HUES64 (cell line): ENCODE measurements around the gene PPP1R3D.
"Not testable (repeated sequence)": the region's sequence is repeated elsewhere in the genome, so short reads cannot be mapped to it uniquely, and the experiment has no call there.

ENCODE experiments used
- H3K27ac ChIP-seq: 2 replicates; pipeline ENCODE4 v1.7.0; 2013; ENCODE audit warnings: low read depth, low read length, inconsistent platforms
- H3K27me3 ChIP-seq: 2 replicates; pipeline ENCODE4 v1.6.1; 2013; ENCODE audit warnings: mild to moderate bottlenecking, low read length; ENCODE audit not compliant: insufficient read depth
- H3K36me3 ChIP-seq: 2 replicates; pipeline ENCODE4 v1.6.1; 2013; ENCODE audit warnings: mild to moderate bottlenecking, low read length; ENCODE audit not compliant: insufficient read depth
- H3K4me1 ChIP-seq: 2 replicates; pipeline ENCODE4 v1.6.1; 2013; ENCODE audit warnings: mild to moderate bottlenecking, low read length, moderate library complexity; ENCODE audit not compliant: insufficient read depth
- H3K4me3 ChIP-seq: 2 replicates; pipeline ENCODE4 v1.5.1; 2013; ENCODE audit warnings: mild to moderate bottlenecking, low read length, moderate library complexity
- H3K9ac ChIP-seq: 2 replicates; pipeline ENCODE4 v1.6.1; 2013; ENCODE audit warnings: mild to moderate bottlenecking, low read depth, low read length
- H3K9me3 ChIP-seq: 2 replicates; pipeline ENCODE4 v1.6.1; 2013; ENCODE audit warnings: low read depth, low read length; ENCODE audit not compliant: insufficient read depth
- WGBS: fragments of 150-250, 120-280 bp; methylation state at CpG from one replicate; pipeline ENCODE4 v1.1.7; 2013; ENCODE audit warnings: missing lambda C conversion rate; 5-methylcytosine and 5-hydroxymethylcytosine counted together

Gene PPP1R3D

GRCh38 chr20:59966428-59966827 is 26.3 kb upstream of the PPP1R3D start:
- H3K27me3 ChIP-seq: no peaks in the 10 kb centered on the region
- no peak overlapping the region for H3K4me3 ChIP-seq
- H3K4me1 ChIP-seq: no peaks in the 10 kb centered on the region
- WGBS: 84% methylated on average over 2 of the region's 3 CpGs
- no peak overlapping the region for H3K27ac ChIP-seq
- no peaks in the 10 kb centered on the region for H3K36me3 ChIP-seq
- no peak overlapping the region for H3K9ac ChIP-seq
- no peaks in the 10 kb centered on the region for H3K9me3 ChIP-seq

GRCh38 chr20:59962155-59962554 is 22.1 kb upstream of the PPP1R3D start:
- H3K9me3 ChIP-seq: no peaks in the 10 kb centered on the region
- no peak overlapping the region for H3K9ac ChIP-seq
- WGBS: 93% methylated on average over 6 of the region's 6 CpGs
- H3K27me3 ChIP-seq: no peaks in the 10 kb centered on the region
- no peak overlapping the region for H3K4me3 ChIP-seq
- no peak overlapping the region for H3K27ac ChIP-seq
- H3K4me1 ChIP-seq: no peaks in the 10 kb centered on the region
- no peaks in the 10 kb centered on the region for H3K36me3 ChIP-seq

GRCh38 chr20:59961423-59961822 is 21.3 kb upstream of the PPP1R3D start:
- no peaks in the 10 kb centered on the region for H3K9me3 ChIP-seq
- no peak overlapping the region for H3K4me3 ChIP-seq
- 90% methylated on average over 2 of the region's 2 CpGs for whole genome bisulfite sequencing
- H3K9ac ChIP-seq: no peak overlapping the region
- no peak overlapping the region for H3K27ac ChIP-seq
- H3K4me1 ChIP-seq: no peaks in the 10 kb centered on the region
- H3K36me3 ChIP-seq: no peaks in the 10 kb centered on the region
- H3K27me3 ChIP-seq: no peaks in the 10 kb centered on the region

- WGBS: 91% methylated on average over 4 of the region's 4 CpGs
- Histone ChIP-seq H3K36me3 (no peaks in the 10 kb centered on the region), H3K9ac (no peak overlapping the region), H3K4me1 (no peaks in the 10 kb centered on the region), H3K27me3 (no peaks in the 10 kb centered on the region), H3K4me3 (no peak overlapping the region), H3K27ac (no peak overlapping the region), H3K9me3 (no peaks in the 10 kb centered on the region)
These were observed 18.5 kb upstream of the PPP1R3D start for GRCh38 chr20:59958626-59959025.

GRCh38 chr20:59958123-59958522 is 18.0 kb upstream of the PPP1R3D start, which contains the start of gene CDH26:
CDH26 (plus strand) TSS chr20:59958423; CDS start chr20:59958727, 304 bp downstream.
- no peak within 1 kb of the TSS for H3K9ac ChIP-seq
- H3K27me3 ChIP-seq: no peaks in the 10 kb centered on the region
- no peaks in the 10 kb centered on the region for H3K36me3 ChIP-seq
- no peaks in the 10 kb centered on the region for H3K4me1 ChIP-seq
- H3K4me3 ChIP-seq: no peak within 1 kb of the TSS
- WGBS: 90% methylated on average over 4 of the region's 5 CpGs
- H3K9me3 ChIP-seq: no peaks in the 10 kb centered on the region
- H3K27ac ChIP-seq: no peak within 1 kb of the TSS

GRCh38 chr20:59957568-59957967 is 17.5 kb upstream of the PPP1R3D start:
- H3K9me3 ChIP-seq, H3K27me3 ChIP-seq, H3K27ac ChIP-seq, H3K36me3 ChIP-seq, H3K4me1 ChIP-seq, H3K9ac ChIP-seq, H3K4me3 ChIP-seq: not testable (repeated sequence)

GRCh38 chr20:59955131-59955796 is 15.2 kb upstream of the PPP1R3D start:
- Histone ChIP-seq H3K9ac (no peak overlapping the region), H3K4me1 (no peaks in the 10 kb centered on the region), H3K27ac (no peak overlapping the region), H3K27me3 (no peaks in the 10 kb centered on the region), H3K9me3 (no peaks in the 10 kb centered on the region), H3K4me3 (no peak overlapping the region), H3K36me3 (no peaks in the 10 kb centered on the region)
- WGBS: 92% methylated on average over 6 of the region's 8 CpGs

GRCh38 chr20:59954718-59955117 is 14.6 kb upstream of the PPP1R3D start:
- Histone ChIP-seq H3K27ac (no peak overlapping the region), H3K4me3 (no peak overlapping the region), H3K4me1 (no peaks in the 10 kb centered on the region), H3K27me3 (no peaks in the 10 kb centered on the region), H3K9ac (no peak overlapping the region), H3K36me3 (peaks cover 2% of the 10 kb centered on the region; the same call in 1 of the 2 replicates), H3K9me3 (no peaks in the 10 kb centered on the region)
- WGBS: 86% methylated on average over 4 of the region's 4 CpGs

GRCh38 chr20:59949911-59950310 is 9.8 kb upstream of the PPP1R3D start:
- 95% methylated on average over 6 of the region's 6 CpGs for WGBS
- H3K4me1 ChIP-seq: peaks cover 13% of the 10 kb centered on the region
- H3K27ac ChIP-seq: no peak overlapping the region

GRCh38 chr20:59948828-59949720 is 9.0 kb upstream of the PPP1R3D start:
- H3K27ac ChIP-seq: no peak overlapping the region
- WGBS: 78% methylated on average over 7 of the region's 7 CpGs

More at GRCh38 chr20:59949911-59950310, 9.8 kb upstream of the PPP1R3D start:
- H3K4me3 ChIP-seq: no peak overlapping the region
- H3K9ac ChIP-seq: no peak overlapping the region
- H3K9me3 ChIP-seq: no peaks in the 10 kb centered on the region
- peaks cover 8% of the 10 kb centered on the region for H3K36me3 ChIP-seq
- H3K27me3 ChIP-seq: no peaks in the 10 kb centered on the region

GRCh38 chr20:59948212-59948611 is 8.1 kb upstream of the PPP1R3D start:
- H3K4me1 ChIP-seq: peaks cover 13% of the 10 kb centered on the region
- H3K36me3 ChIP-seq: peaks cover 25% of the 10 kb centered on the region
- no peak overlapping the region for H3K4me3 ChIP-seq
- WGBS: no CpG with 5 or more reads among the region's 1 CpG
- no peak overlapping the region for H3K27ac ChIP-seq
- no peak overlapping the region for H3K9ac ChIP-seq
- H3K27me3 ChIP-seq: no peaks in the 10 kb centered on the region
- no peaks in the 10 kb centered on the region for H3K9me3 ChIP-seq

More at GRCh38 chr20:59948828-59949720, 9.0 kb upstream of the PPP1R3D start:
- H3K36me3 ChIP-seq: peaks cover 16% of the 10 kb centered on the region
- no peak overlapping the region for H3K4me3 ChIP-seq
- peaks cover 13% of the 10 kb centered on the region for H3K4me1 ChIP-seq
- no peaks in the 10 kb centered on the region for H3K27me3 ChIP-seq
- H3K9ac ChIP-seq: no peak overlapping the region
- H3K9me3 ChIP-seq: no peaks in the 10 kb centered on the region
